SJSA1 (cell line): ENCODE results near the gene PRKAG3. TPM values are rescaled to one million over a fixed set of nuclear protein-coding genes. Genes with fewer than 3 reads are reported as not detected.

Experiments
- DNase-seq, 2 experiments: peaks; one replicate each; pipeline ENCODE4 v3.0.0-alpha.2; 2015 to 2020; ENCODE audit warnings: low spot score in 2 of 2, low read depth in 1 of 2
- H3K27ac ChIP-seq: fragments of 250-450 bp; sonication (Bioruptor Pico); 2 replicates; pipeline ENCODE4 v1.5.1; 2020; ENCODE audit warnings: mild to moderate bottlenecking, moderate library complexity
- H3K27me3 ChIP-seq: fragments of 250-450 bp; sonication (Bioruptor Pico); replicated peaks from 2 replicates; pipeline ENCODE4 v1.5.1; 2020; ENCODE audit warnings: mild to moderate bottlenecking, moderate library complexity
- H3K36me3 ChIP-seq: fragments of 250-450 bp; sonication (Bioruptor Pico); 2 replicates; pipeline ENCODE4 v1.5.1; 2020; ENCODE audit warnings: mild to moderate bottlenecking
- H3K4me1 ChIP-seq: fragments of 250-450 bp; sonication (Bioruptor Pico); replicated peaks from 2 replicates; pipeline ENCODE4 v1.6.1; 2021; ENCODE audit warnings: mild to moderate bottlenecking
- H3K4me3 ChIP-seq: fragments of 250-450 bp; sonication (Bioruptor Pico); 2 replicates; pipeline ENCODE4 v1.5.1; 2020; ENCODE audit warnings: mild to moderate bottlenecking
- H3K9me3 ChIP-seq: fragments of 250-450 bp; sonication (Bioruptor Pico); replicated peaks from 2 replicates; pipeline ENCODE4 v1.5.1; 2020; ENCODE audit warnings: mild to moderate bottlenecking
- total RNA-seq: library from RNA; depleted of rRNA; stranded (reverse); fragments of >200 nt; shearing (Covaris generic); gene quantifications from 2 replicates; pipeline ENCODE4 v1.2.3, GENCODE V29; 2014; rRNA removed

PRKAG3 gene
- not detected in 2 replicates for total RNA-seq

DNA sequence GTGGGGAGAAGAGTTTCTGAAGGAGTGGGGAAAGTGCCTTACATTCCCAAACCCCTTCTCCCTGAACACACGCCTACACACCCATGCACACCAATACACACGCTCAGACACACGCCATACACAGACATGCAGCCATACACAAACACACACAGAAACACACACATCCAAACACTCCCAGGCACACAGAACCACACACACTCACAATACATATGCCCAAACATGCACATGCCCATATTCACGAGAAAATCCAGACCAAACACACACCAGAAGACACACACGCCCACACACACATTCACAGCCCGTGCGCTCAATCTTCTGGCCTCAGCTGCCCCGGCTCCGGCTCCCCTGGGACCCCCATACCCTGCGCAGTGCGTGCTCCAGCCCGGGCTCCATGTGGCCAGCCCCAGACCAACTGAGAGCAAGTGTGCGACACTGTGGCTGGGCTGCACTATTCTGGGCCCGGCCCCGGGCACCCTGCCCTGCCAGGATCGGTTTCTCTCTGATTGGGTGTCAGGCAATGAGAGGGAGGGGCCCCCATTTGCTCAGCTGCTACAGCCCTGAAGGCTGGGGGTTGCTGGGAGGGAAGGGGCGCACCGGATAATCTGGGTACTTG lies at the start of gene PRKAG3:
PRKAG3 (minus strand) TSS at position 426 of the 613 bp plus-strand sequence.
- H3K4me1 ChIP-seq = peaks cover 8% of the 10 kb centered on the region
- H3K36me3 ChIP-seq = no peaks in the 10 kb centered on the region
- H3K9me3 ChIP-seq = no peaks in the 10 kb centered on the region
- no peak for DNase-seq
- H3K27me3 ChIP-seq = no peaks in the 10 kb centered on the region
- H3K27ac ChIP-seq = no peak within 1 kb of the TSS
- no peak within 1 kb of the TSS for H3K4me3 ChIP-seq

DNA sequence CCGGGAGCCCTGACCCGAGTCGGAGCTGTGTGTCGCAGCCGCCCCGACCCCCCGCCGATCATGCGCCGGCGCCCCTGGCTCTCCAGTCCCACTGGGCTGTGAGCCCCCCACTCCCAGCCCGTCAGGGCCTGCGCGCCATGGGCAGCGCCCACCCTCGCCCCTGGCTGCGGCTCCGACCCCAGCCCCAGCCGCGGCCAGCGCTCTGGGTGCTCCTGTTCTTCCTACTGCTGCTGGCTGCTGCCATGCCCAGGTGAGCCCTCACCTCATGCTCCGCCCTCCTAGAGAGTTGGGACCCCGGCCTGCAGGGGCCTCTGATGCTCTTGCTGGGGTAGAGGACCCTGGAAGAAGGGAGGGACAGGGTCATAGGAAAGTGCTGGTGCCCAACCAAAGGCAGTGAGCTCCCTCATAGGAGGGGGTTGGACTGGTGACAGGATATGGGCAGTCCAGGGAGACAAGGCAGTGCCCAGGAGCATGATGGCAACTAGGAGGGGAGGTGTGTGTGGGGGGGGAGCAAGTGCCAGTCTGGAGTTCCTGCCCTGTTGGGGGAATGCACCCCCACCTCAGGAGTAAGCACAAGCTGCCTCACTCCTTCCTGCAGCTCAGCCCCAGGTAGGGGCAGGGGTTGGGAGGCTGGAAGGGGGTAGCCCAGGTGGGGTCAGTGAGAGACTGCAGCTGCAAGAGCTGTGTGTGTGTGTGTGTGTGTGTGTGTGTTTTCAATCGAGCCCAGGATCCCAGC lies 49.4 kb upstream of the PRKAG3 start:
- H3K4me3 ChIP-seq = no peak overlapping the region
- peaks cover 62% of the 10 kb centered on the region for H3K27me3 ChIP-seq
- H3K4me1 ChIP-seq = no peaks in the 10 kb centered on the region
- H3K36me3 ChIP-seq = no peaks in the 10 kb centered on the region
- DNase-seq = no peak
- no peaks in the 10 kb centered on the region for H3K9me3 ChIP-seq
- H3K27ac ChIP-seq = no peak overlapping the region

DNA sequence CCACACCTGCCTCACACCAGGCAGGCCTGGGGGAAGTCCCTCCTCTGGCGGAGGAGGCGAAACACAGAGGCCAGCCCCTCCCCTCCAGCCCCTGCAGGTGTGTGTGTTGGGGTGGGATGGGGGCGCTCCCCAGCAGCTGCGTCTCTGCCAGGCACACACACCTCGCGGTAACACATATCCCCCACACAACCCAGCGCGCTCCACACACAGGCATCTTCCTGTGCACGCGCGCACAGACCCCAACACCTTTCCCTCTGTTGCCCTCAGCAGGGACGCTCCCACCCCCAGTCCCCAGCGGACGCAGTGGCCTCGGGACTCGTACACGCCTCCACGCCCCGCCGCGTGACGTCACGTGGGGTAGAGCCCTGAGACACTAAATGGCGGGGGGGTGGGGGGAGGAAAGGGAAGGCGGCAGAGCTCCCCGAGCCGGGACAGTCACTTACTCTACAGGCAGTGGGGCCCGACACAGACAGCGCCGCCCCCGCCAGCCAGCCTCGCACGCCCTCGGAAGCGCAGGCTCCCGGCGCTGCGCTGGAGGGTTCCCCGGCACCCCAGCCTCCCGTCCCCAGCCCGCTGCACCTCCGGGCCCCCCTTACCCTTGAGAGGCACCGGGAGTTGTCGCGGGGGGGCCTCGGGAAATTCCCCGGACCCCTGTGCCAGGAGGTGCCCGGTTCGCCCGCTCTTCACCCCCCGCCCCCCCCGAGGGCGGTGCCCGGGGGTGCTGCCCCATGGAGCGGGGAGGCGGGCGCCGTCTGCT lies 48.7 kb upstream of the PRKAG3 start, which contains the start of gene WNT10A:
WNT10A (plus strand) TSS at position 751 of the 757 bp plus-strand sequence. CDS start 144 bp downstream, outside the sequence.
- Histone ChIP-seq H3K4me3 (no peak within 1 kb of the TSS), H3K9me3 (no peaks in the 10 kb centered on the region), H3K27ac (no peak within 1 kb of the TSS), H3K36me3 (no peaks in the 10 kb centered on the region), H3K27me3 (peaks cover 67% of the 10 kb centered on the region), H3K4me1 (no peaks in the 10 kb centered on the region)
- no peak for DNase-seq

DNA sequence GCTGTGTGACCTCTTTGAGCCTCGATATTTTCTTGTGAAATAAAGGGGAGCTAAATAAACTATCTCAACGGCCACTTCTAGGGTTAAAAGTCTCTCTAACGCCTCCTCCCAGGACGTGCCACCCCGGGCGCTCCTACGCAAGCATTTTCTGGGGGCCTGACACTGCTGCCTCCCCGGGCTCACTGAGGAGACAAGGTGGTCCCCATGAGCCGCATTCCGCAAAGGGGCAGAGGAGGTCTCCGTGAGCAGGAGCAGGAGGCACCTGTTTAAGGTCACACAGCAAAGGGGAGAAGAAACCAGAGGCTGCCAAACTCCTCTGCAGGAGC lies 48.1 kb upstream of the PRKAG3 start:
- peaks cover 65% of the 10 kb centered on the region for H3K27me3 ChIP-seq
- no peak for DNase-seq
- no peak overlapping the region for H3K27ac ChIP-seq
- no peaks in the 10 kb centered on the region for H3K9me3 ChIP-seq
- H3K4me1 ChIP-seq = no peaks in the 10 kb centered on the region
- no peaks in the 10 kb centered on the region for H3K36me3 ChIP-seq
- no peak overlapping the region for H3K4me3 ChIP-seq

DNA sequence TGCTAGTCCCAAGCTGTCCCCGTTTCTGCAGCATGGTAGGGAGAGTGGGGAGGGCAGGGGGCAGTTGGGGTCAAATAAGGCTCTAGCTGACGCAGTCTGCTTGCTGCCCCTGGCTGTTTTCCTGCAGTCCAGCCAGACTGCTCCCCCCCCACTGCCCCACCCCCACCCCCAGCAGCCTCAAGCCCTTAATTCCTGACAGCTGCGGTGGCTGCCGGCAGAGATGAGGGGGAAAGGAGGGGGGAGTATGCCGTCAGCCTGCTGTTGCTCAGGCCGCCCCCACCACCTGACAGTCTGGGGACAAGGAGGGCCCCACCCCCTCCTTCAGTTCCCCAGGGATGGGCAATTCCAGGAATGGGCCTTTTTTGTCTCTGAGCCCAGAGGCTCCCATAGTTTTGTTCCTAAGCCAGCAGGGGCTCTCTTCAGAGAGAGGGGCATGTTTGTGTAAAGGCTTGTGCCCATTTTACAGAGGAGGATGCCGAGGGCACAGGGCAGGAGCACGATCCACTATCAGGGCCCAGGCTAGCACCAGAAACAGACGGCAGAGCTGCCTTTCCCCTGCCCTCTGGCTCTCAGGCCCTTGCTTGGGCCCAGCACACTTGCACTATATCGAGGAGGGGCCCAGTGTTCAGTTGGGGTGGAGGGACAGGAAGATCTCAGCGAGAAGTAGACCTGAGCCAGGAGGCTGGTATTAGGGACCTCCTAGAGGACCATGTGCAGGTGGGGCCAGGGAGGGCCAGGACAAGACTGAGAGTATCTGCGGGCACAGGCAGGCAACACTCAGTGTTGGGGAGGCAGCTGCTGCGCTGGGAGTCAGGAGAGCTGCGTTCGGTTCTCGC lies 47.5 kb upstream of the PRKAG3 start:
- no peak for DNase-seq
- Histone ChIP-seq H3K27me3 (peaks cover 66% of the 10 kb centered on the region), H3K27ac (no peak overlapping the region), H3K9me3 (no peaks in the 10 kb centered on the region), H3K4me1 (no peaks in the 10 kb centered on the region), H3K4me3 (no peak overlapping the region), H3K36me3 (no peaks in the 10 kb centered on the region)

DNA sequence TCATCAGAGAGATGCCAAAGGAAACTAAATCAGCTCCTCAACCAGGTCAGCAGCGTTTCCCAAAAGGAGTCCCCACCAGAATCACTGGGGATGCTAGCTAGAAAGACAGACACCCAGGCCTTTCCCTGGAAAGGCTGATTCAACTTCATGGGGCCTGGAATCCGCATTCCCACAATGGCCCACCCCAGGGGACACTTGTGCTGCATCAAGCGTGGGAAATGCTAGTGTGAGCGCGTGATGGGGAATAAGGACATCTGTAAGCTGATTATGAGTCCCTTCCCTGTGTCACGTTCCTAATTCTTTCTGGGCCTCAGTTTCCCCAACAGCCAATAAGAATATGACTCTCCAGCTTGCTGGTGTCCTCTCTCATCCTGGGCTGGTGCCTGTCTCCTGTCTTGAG lies 46.9 kb upstream of the PRKAG3 start:
- Histone ChIP-seq H3K9me3 (no peaks in the 10 kb centered on the region), H3K27me3 (peaks cover 68% of the 10 kb centered on the region), H3K4me1 (no peaks in the 10 kb centered on the region), H3K4me3 (no peak overlapping the region), H3K36me3 (no peaks in the 10 kb centered on the region), H3K27ac (no peak overlapping the region)
- DNase-seq = no peak

DNA sequence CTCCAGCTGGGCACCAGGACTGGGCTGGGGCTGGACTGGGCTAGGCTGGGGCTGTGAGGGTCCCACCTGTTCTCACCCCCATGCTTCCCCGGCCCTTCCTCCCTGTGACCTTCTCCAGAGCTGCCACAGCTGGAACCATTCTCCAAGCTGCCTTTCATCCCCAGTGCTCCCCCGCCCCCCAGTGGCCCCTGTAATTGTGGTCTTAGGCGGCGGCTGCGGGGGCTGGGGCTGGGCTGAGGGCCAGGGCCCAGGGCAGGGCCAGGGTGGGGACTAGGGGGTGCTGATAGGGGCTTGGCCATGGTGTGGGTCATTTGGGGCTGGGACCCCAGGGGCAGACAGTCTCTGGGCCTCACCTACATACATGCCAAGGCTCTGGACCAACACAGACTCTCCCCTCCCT lies 46.3 kb upstream of the PRKAG3 start:
- no peak for DNase-seq
- no peaks in the 10 kb centered on the region for H3K36me3 ChIP-seq
- H3K4me3 ChIP-seq = no peak overlapping the region
- H3K27ac ChIP-seq = no peak overlapping the region
- no peaks in the 10 kb centered on the region for H3K9me3 ChIP-seq
- H3K4me1 ChIP-seq = no peaks in the 10 kb centered on the region
- peaks cover 70% of the 10 kb centered on the region for H3K27me3 ChIP-seq

DNA sequence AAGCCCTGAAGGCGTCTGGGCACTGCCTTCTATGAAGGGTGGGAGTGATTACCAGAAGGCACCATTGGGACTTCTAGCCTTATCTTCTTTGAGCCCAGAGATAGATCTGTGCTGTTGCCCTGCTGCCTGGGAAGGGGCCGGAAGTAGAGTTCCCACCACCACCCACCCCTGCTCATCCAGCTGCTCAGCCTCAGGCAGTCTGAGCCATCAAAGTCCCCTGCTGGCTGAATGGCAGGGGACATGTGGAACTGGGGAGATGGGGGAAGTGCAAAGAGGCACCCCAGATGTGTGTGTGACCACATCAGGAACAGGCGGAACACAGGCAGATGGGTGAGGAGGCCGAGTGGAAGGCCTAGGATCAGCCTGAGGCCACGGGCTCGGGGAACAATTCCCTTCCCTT lies 45.7 kb upstream of the PRKAG3 start:
- H3K27me3 ChIP-seq = peaks cover 70% of the 10 kb centered on the region

DNA sequence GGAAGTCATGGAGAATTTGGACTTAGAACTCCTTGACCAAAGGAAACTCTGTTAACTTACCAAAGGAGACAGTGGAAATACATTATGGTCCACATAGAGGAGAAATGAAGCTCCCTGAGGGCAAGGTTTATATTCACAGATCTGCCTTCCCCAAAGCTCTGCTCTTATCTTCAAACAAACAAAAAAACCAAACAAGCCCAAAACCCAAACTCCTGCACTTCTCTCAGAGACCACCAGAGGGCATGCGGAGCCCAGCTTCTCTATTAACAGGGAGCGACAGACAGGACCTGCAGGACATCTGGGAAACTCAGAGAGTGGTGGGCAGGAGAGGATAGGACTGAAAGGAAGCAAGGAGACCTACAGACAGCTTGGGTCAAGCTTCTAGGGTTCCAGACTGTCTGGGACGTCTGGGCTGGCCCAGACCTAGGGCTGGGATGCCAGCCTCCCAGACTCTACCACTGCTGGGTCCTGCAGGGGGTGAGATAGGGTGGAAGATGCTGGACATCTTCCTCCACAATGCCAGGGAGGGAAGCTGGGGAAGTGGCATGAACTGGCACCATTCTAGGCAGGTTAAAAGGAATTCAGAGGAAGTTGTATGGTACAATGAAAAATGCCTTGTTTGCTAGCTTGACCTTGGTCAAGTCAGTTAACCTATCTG lies 45.1 kb upstream of the PRKAG3 start:
- peaks cover 70% of the 10 kb centered on the region for H3K27me3 ChIP-seq
- H3K4me1 ChIP-seq = no peaks in the 10 kb centered on the region
- DNase-seq = peak; percentile 60 to 72
- H3K9me3 ChIP-seq = no peaks in the 10 kb centered on the region
- no peaks in the 10 kb centered on the region for H3K36me3 ChIP-seq
- no peak overlapping the region for H3K27ac ChIP-seq
- no peak overlapping the region for H3K4me3 ChIP-seq

More for the DNA sequence above, 45.7 kb upstream of the PRKAG3 start:
- no peak overlapping the region for H3K27ac ChIP-seq
- DNase-seq = no peak
- no peaks in the 10 kb centered on the region for H3K4me1 ChIP-seq
- H3K4me3 ChIP-seq = no peak overlapping the region
- H3K9me3 ChIP-seq = no peaks in the 10 kb centered on the region
- no peaks in the 10 kb centered on the region for H3K36me3 ChIP-seq

DNA sequence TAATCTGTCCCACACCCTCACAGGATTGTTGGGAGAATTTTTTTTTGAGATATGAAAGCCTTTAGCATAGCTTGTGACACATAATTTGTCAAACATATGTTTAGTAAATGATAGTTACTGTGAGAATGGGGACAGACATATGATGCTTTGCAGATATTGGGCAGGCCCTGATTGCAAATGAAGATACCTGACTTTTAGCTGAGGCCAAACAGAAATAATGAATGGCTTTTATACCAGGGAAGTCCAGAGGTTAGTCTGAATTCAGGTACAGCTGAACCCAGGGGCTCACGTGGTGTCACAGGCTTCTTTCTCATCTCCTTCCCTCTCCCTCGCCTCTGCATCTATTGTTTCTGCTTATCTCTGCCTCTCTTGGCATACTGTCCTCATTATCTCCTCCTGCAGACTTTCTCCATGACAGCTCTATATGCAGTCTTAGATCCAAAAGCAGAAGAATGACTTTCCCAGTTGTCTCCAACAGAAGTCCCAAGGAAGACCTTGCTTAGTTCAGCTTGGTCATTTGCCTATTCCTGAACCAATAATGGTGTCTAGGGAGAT lies 44.2 kb upstream of the PRKAG3 start:
- DNase-seq = no peak
- H3K27me3 ChIP-seq = peaks cover 70% of the 10 kb centered on the region
- no peaks in the 10 kb centered on the region for H3K9me3 ChIP-seq
- H3K4me1 ChIP-seq = no peaks in the 10 kb centered on the region; the same call in 1 of the 2 replicates
- no peak overlapping the region for H3K27ac ChIP-seq
- no peak overlapping the region for H3K4me3 ChIP-seq
- no peaks in the 10 kb centered on the region for H3K36me3 ChIP-seq

DNA sequence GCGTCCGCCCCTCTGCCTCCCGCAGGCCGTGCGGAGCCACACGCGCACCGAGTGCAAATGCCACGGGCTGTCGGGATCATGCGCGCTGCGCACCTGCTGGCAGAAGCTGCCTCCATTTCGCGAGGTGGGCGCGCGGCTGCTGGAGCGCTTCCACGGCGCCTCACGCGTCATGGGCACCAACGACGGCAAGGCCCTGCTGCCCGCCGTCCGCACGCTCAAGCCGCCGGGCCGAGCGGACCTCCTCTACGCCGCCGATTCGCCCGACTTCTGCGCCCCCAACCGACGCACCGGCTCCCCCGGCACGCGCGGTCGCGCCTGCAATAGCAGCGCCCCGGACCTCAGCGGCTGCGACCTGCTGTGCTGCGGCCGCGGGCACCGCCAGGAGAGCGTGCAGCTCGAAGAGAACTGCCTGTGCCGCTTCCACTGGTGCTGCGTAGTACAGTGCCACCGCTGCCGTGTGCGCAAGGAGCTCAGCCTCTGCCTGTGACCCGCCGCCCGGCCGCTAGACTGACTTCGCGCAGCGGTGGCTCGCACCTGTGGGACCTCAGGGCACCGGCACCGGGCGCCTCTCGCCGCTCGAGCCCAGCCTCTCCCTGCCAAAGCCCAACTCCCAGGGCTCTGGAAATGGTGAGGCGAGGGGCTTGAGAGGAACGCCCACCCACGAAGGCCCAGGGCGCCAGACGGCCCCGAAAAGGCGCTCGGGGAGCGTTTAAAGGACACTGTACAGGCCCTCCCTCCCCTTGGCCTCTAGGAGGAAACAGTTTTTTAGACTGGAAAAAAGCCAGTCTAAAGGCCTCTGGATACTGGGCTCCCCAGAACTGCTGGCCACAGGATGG lies 42.0 kb upstream of the PRKAG3 start:
- Histone ChIP-seq H3K4me3 (no peak overlapping the region), H3K27me3 (peaks cover 68% of the 10 kb centered on the region), H3K36me3 (no peaks in the 10 kb centered on the region), H3K9me3 (no peaks in the 10 kb centered on the region; the same call in 1 of the 2 replicates), H3K27ac (no peak overlapping the region), H3K4me1 (no peaks in the 10 kb centered on the region; the same call in 1 of the 2 replicates)
- no peak for DNase-seq
